Heart right ventricle (tissue), 16 donors: Measurements from ENCODE around the gene TBC1D9B. TPM values are rescaled to one million over a fixed set of nuclear protein-coding genes. Genes with fewer than 3 reads are reported as not detected.

Source experiments
- ATAC-seq, 8 donors: fragments of 200-7000 bp; cut with Tn5 transposase; one replicate each; pipeline ENCODE4 v1.9.1; 2020; ENCODE audit warnings: mild to moderate bottlenecking in 8 of 8, moderate library complexity in 8 of 8, moderate number of reproducible peaks in 1 of 8
- DNase-seq, 2 donors: peaks; one replicate each; pipeline ENCODE4 v3.0.0-alpha.2; 2020
- H3K27ac ChIP-seq, 10 donors: fragments of 200-600 bp; sonication (generic) in 2 of 10; one replicate each; pipeline versions ENCODE4 v1.5.0 to v1.8.0; 2020 to 2022; ENCODE audit warnings: mild to moderate bottlenecking in 3 of 10
- H3K27me3 ChIP-seq, 7 donors: fragments of 200-600 bp; one replicate each; pipeline ENCODE4 v1.8.0; 2021 to 2022; ENCODE audit warnings: mild to moderate bottlenecking in 2 of 7
- H3K36me3 ChIP-seq, 9 donors: fragments of 200-600 bp; sonication (generic) in 1 of 9; one replicate each; pipeline versions ENCODE4 v1.5.0 to v1.8.0; 2020 to 2022; ENCODE audit warnings: mild to moderate bottlenecking in 2 of 9
- H3K4me1 ChIP-seq, 9 donors: fragments of 200-600 bp; sonication (generic) in 1 of 9; one replicate each; pipeline versions ENCODE4 v1.5.0 to v1.8.0; 2020 to 2022; ENCODE audit warnings: mild to moderate bottlenecking in 4 of 9
- H3K4me3 ChIP-seq, 10 donors: fragments of 200-600 bp; sonication (generic) in 2 of 10; one replicate each; pipeline versions ENCODE4 v1.5.0 to v1.8.0; 2020 to 2022; ENCODE audit warnings: mild to moderate bottlenecking in 7 of 10, moderate library complexity in 2 of 10
- H3K9me3 ChIP-seq, 11 donors: fragments of 200-600 bp in 10 of 11; sonication (generic) in 2 of 11; one replicate each; pipeline versions ENCODE4 v1.5.0 to v1.8.0; 2013 to 2022; ENCODE audit warnings: mild to moderate bottlenecking in 2 of 11, control low read depth in 1 of 11, moderate library complexity in 1 of 11
- CTCF ChIP-seq, 9 donors: fragments of 200-600 bp; sonication (generic) in 2 of 9; IDR thresholded peaks; one replicate each; pipeline versions ENCODE4 v1.5.0 to v1.8.0; 2021 to 2022; ENCODE audit warnings: antibody characterized with exemption in 9 of 9, mild to moderate bottlenecking in 5 of 9, moderate library complexity in 1 of 9
- WGBS, 2 donors: extraction: QIAGEN DNeasy Blood & Tissue Kit; methylation state at CpG; one replicate each; pipeline ENCODE4 v1.1.7; 2013; ENCODE audit warnings: inconsistent platforms in 1 of 2; 5-methylcytosine and 5-hydroxymethylcytosine counted together
- intact Hi-C, 10 donors: fragments of 100-400 bp; cut with DNase I; formaldehyde crosslinking; loops; one replicate each; pipeline versions ENCODE4 v1.11.1 to v1.14.2; 2022
- polyA plus RNA-seq, 2 donors: library from polyadenylated mRNA; stranded (reverse); fragments of 200-250 nt; gene quantifications; one replicate each; pipeline ENCODE4 v1.2.3, GENCODE V29; 2013
- total RNA-seq, 10 donors: library from RNA; stranded (reverse); fragmentation: NEBNext Ultra II Directional in 3 of 10; extraction: Animal tissue kit (Norgen Biotek cat#: 25700) in 3 of 10; gene quantifications; one replicate each; pipeline versions ENCODE4 v1.2.1 to v1.2.4, GENCODE V29; 2021 to 2023
- donor health status: Arrhythmogenic right ventricular cardiomyopathy.
- donor health status: ischemic (EF 13 %, LVEDD 7.1; RV severe dilation, severe dysfunction).
- donor health status: healthy with polysubstance abuse.
- donor health status: DM: no; HTN: yes; CAD: no.
- donor health status: DM: no; HTN: no; CAD: no.
- donor health status: ischemic (EF 25% LVEDD 6.9; RV normal size, moderate dysfunction).
- donor health status: ischemic (EF 25% LVEDD 5.7; RV mildly dilated, moderate dysfunction).
- donor health status: healthy.
- donor health status: DM: yes; HTN: yes; CAD: no.
- donor health status: Ischemic cardiomyopathy.
- donor health status: ischemic (EF 35%, LVEDD 5.7; RV mildly dilated, moderate dysfunction).
- donor health status: nonischemic (EF 11% LVEDD 7.7; RV severe dilation, severe dysfunction).
- donor health status: DM: yes; HTN: yes; CAD: no.
- donor health status: PGD.
- donor health status: ischemic (EF 29% LVEDD 5.4; RV normal size, mild dysfunction).
- donor health status: nonischemic (EF 23%, LVEDD 6.1; RV moderate dilation, normal function).

TBC1D9B gene
- total and polyA plus RNA-seq, 12 donors: 26.0 to 52.1 (median 32.3) TPM

- Histone ChIP-seq H3K27ac (no peak overlapping the region), H3K4me1 (peaks cover 0 to 9% (median 3%) of the 10 kb centered on the region in 9 donors), H3K4me3 (no peak overlapping the region), H3K27me3 (no peaks in the 10 kb centered on the region), H3K9me3 (peaks cover 0 to 4% (median 0%) of the 10 kb centered on the region in 11 donors), H3K36me3 (peaks cover 0 to 80% (median 20%) of the 10 kb centered on the region in 9 donors)
- DNase-seq (no peak), ATAC-seq (no peak)
- 96 to 98% methylated on average over 7 of the region's 7 CpGs for WGBS, 2 donors
- intact Hi-C loops: no loop called here
- TF ChIP-seq CTCF (IDR thresholded peaks at IDR 0.05): no peak
These were observed 43.0 kb downstream of the TBC1D9B start for GRCh38 chr5:179864686-179865085.

- Histone ChIP-seq H3K27ac (no peak overlapping the region), H3K27me3 (no peaks in the 10 kb centered on the region), H3K4me3 (no peak overlapping the region), H3K9me3 (peaks cover 0 to 4% (median 0%) of the 10 kb centered on the region in 11 donors), H3K36me3 (peaks cover 0 to 69% (median 20%) of the 10 kb centered on the region in 9 donors), H3K4me1 (peaks cover 0 to 14% (median 8%) of the 10 kb centered on the region in 9 donors)
- DNase-seq: no peak
- intact Hi-C loops: no loop called here
- no peak for TF ChIP-seq CTCF (IDR thresholded peaks at IDR 0.05)
- no peak for ATAC-seq
- WGBS, 2 donors: 95 to 96% methylated on average over 31 of the region's 31 CpGs
These were observed 44.1 kb downstream of the TBC1D9B start for GRCh38 chr5:179863449-179864085.

GRCh38 chr5:179862891-179863290 lies 44.8 kb downstream of the TBC1D9B start:
- peaks cover 0 to 4% (median 0%) of the 10 kb centered on the region in 11 donors for H3K9me3 ChIP-seq
- peaks cover 0 to 17% (median 9%) of the 10 kb centered on the region in 9 donors for H3K4me1 ChIP-seq
- no peak overlapping the region for H3K27ac ChIP-seq
- no peak overlapping the region for H3K4me3 ChIP-seq
- H3K27me3 ChIP-seq: no peaks in the 10 kb centered on the region
- H3K36me3 ChIP-seq: peaks cover 0 to 62% (median 20%) of the 10 kb centered on the region in 9 donors
- TF ChIP-seq CTCF (IDR thresholded peaks at IDR 0.05): no peak
- DNase-seq: no peak
- intact Hi-C loops: no loop called here
- no peak for ATAC-seq
- WGBS, 2 donors: 99% methylated on average over 9 of the region's 9 CpGs

- Histone ChIP-seq H3K27me3 (no peaks in the 10 kb centered on the region), H3K27ac (no peak overlapping the region), H3K4me3 (no peak overlapping the region), H3K9me3 (peaks cover 0 to 4% (median 0%) of the 10 kb centered on the region in 11 donors), H3K4me1 (peaks cover 0 to 23% (median 15%) of the 10 kb centered on the region in 9 donors), H3K36me3 (peaks cover 0 to 57% (median 20%) of the 10 kb centered on the region in 9 donors)
- TF ChIP-seq CTCF (IDR thresholded peaks at IDR 0.05): no peak
- no peak for ATAC-seq
- 94 to 97% methylated on average over 2 of the region's 2 CpGs for WGBS, 2 donors
- intact Hi-C loops: no loop called here
- DNase-seq: no peak
These were observed 45.4 kb downstream of the TBC1D9B start for GRCh38 chr5:179862296-179862695.
